ENCODE data around the gene SLC22A13.

DNA sequence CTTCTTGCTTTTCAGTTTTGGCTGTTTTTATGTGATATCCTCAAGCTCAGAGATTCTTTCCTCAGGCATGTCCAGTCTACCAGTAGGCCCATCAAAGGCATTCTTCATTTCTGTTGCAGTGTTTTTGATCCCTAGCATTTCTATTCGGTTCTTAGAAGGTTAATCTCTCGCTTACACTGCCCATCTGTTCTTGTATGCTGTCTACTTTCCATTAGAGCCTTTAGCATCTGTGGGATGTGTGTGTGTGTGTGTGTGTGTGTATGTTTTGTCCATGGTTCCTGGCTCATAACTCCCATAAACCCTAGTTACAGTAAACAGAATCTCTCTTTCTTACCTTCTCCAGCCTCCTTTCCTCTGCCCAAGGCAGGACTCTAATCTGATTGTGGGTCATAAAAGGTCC, 5.1 kb upstream of the SLC22A13 start:
- no peak for TF ChIP-seq TAF1 (IDR thresholded peaks at IDR 0.05; ENCODE audit: control insufficient read depth, extremely low read depth, insufficient read depth, low read length, severe bottlenecking)
- no peak for TF ChIP-seq ZFX (CRISPR knock-in tag; IDR thresholded peaks at IDR 0.05)
- TF ChIP-seq SMC3 (conservative IDR thresholded peaks at IDR 0.05; ENCODE audit: insufficient read depth, low read depth, low read length): no peak
- TF ChIP-seq ARNT (IDR thresholded peaks at IDR 0.05): no peak

Data from K562 (cell line).